Endodermal cell (in vitro differentiated cells): ENCODE measurements around the gene GNB1L. TPM values are rescaled to one million over a fixed set of nuclear protein-coding genes. Genes with fewer than 3 reads are reported as not detected.
A peak's percentile ranks its signal among the peaks of the same experiment; 100 is the strongest.
"Not testable (repeated sequence)": the region's sequence is repeated elsewhere in the genome, so short reads cannot be mapped to it uniquely, and the experiment has no call there.

Source experiments
- DNase-seq: peaks from one replicate; pipeline ENCODE4 v3.0.0-alpha.2; 2017
- H3K27ac ChIP-seq: 2 replicates; pipeline ENCODE4 v1.5.1; 2013; ENCODE audit warnings: mild to moderate bottlenecking, low read depth, low read length, moderate library complexity
- H3K27me3 ChIP-seq: 2 replicates; pipeline ENCODE4 v1.6.1; 2013; ENCODE audit warnings: mild to moderate bottlenecking, low read length, moderate library complexity; ENCODE audit not compliant: insufficient read depth, control insufficient read depth, poor library complexity, severe bottlenecking
- H3K36me3 ChIP-seq: 2 replicates; pipeline ENCODE4 v1.7.0; 2013; ENCODE audit warnings: mild to moderate bottlenecking, low read length, moderate library complexity; ENCODE audit not compliant: control insufficient read depth, insufficient read depth
- H3K4me1 ChIP-seq: one replicate; pipeline ENCODE4 v1.7.0; 2013; ENCODE audit warnings: low read length; ENCODE audit not compliant: control insufficient read depth, insufficient read depth
- H3K4me3 ChIP-seq: 2 replicates; pipeline ENCODE4 v1.5.1; 2013; ENCODE audit warnings: mild to moderate bottlenecking, low read length, moderate library complexity
- H3K9ac ChIP-seq: 2 replicates; pipeline ENCODE4 v1.6.1; 2013; ENCODE audit warnings: mild to moderate bottlenecking, low read length, moderate library complexity; ENCODE audit not compliant: poor library complexity, severe bottlenecking; ENCODE audit errors: extremely low read depth
- H3K9me3 ChIP-seq: 2 replicates; pipeline ENCODE4 v1.6.1; 2013; ENCODE audit warnings: mild to moderate bottlenecking, low read length, moderate library complexity; ENCODE audit not compliant: control insufficient read depth
- H3K27ac Mint-ChIP-seq: 2 replicates; pipeline ENCODE4 v1.8.0; 2020; ENCODE audit warnings: mixed read lengths
- H3K27me3 Mint-ChIP-seq: 2 replicates; pipeline ENCODE4 v1.8.0; 2021; ENCODE audit warnings: mild to moderate bottlenecking, mixed read lengths; ENCODE audit not compliant: insufficient read depth
- H3K36me3 Mint-ChIP-seq: 2 replicates; pipeline ENCODE4 v1.8.0; 2020; ENCODE audit warnings: low read depth, mixed read lengths
- H3K4me1 Mint-ChIP-seq: 2 replicates; pipeline ENCODE4 v1.8.0; 2020; ENCODE audit warnings: mixed read lengths
- H3K4me3 Mint-ChIP-seq: 2 replicates; pipeline ENCODE4 v1.8.0; 2020; ENCODE audit warnings: mild to moderate bottlenecking, moderate library complexity, mixed read lengths
- H3K9me3 Mint-ChIP-seq: 2 replicates; pipeline ENCODE4 v1.8.0; 2020; ENCODE audit warnings: mild to moderate bottlenecking, mixed read lengths
- WGBS, 2 experiments: methylation state at CpG; one replicate each; pipeline versions ENCODE4 v1.1.5 to v1.1.7; 2013; ENCODE audit warnings: missing lambda C conversion rate in 2 of 2, mixed read lengths in 1 of 2; ENCODE audit not compliant: insufficient coverage in 1 of 2, insufficient read length in 1 of 2; 5-methylcytosine and 5-hydroxymethylcytosine counted together
- total RNA-seq, 2 donors: library from RNA; stranded (reverse); fragmentation: NEBNext Ultra II Directional in 1 of 2; extraction: Animal tissue kit (Norgen Biotek cat#: 25700) in 1 of 2; gene quantifications; 2 replicates in 1 of 2; 3 replicates in 1 of 2; pipeline ENCODE4 v1.2.1, GENCODE V29; 2021
- TF ChIP-seq, protein P1 (sequence below): fragments of 200-600 bp; sonication (generic); conservative IDR thresholded peaks from 2 replicates; pipeline ENCODE4 v1.5.0; 2021; ENCODE audit warnings: antibody characterized with exemption, mild to moderate bottlenecking

The GNB1L gene
- total RNA-seq, 2 donors from 2014 or later: 9.5 to 12.2 TPM

DNA sequence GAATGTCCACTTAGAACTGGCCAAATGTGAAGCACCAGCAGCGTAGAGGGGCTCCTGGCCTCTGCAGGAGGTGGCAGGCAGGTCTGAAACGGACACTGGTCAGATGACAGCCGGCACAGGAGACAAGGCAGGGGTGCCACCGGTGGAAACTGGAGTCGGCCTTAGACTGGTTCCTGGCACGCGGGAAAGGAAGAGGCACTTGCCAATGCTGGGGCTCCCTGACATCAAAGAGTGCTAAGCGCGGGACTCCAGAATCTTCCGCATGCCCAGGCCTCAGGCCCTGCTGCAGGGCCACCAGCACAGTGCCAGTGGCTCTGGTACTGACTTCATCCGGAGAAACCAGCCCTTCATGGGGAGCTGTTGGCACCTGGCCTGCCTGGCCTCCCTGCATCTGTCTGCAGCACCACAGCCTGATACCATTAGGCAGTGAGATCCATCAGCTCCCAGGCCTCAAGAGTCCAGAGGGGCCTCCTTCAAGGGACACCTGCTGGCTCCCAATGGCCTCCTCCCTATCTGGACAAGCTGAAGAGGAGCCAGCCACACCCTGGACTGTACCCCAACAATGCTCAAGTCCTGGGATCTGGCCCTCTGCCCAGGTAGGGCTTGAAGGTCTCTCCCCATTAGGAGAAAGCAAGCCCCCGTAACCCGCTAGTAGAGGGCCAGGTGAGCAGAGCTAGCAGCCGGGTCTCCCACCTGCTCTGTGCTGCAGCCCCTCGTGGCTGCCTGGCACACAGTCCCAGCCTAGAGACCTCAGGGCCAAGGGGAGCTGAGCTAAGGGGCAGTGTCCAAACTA lies 29.7 kb upstream of the GNB1L start:
- 93 to 96% methylated on average over 13 to 15 of the region's 15 CpGs for WGBS, 2 experiments
- Histone ChIP-seq H3K27me3 (no peaks in the 10 kb centered on the region), H3K27ac (no peak overlapping the region), H3K4me1 (peaks cover 10% of the 10 kb centered on the region), H3K4me3 (no peak overlapping the region), H3K9me3 (no peaks in the 10 kb centered on the region), H3K36me3 (no peaks in the 10 kb centered on the region), H3K9ac (no peak overlapping the region)
- Mint-ChIP-seq H3K27me3 (peaks cover 10% of the 10 kb centered on the region), H3K9me3 (no peaks in the 10 kb centered on the region), H3K36me3 (no peaks in the 10 kb centered on the region), H3K4me3 (no peak overlapping the region), H3K27ac (no peak overlapping the region), H3K4me1 (peaks cover 21% of the 10 kb centered on the region)
- TF ChIP-seq, protein P1, sequence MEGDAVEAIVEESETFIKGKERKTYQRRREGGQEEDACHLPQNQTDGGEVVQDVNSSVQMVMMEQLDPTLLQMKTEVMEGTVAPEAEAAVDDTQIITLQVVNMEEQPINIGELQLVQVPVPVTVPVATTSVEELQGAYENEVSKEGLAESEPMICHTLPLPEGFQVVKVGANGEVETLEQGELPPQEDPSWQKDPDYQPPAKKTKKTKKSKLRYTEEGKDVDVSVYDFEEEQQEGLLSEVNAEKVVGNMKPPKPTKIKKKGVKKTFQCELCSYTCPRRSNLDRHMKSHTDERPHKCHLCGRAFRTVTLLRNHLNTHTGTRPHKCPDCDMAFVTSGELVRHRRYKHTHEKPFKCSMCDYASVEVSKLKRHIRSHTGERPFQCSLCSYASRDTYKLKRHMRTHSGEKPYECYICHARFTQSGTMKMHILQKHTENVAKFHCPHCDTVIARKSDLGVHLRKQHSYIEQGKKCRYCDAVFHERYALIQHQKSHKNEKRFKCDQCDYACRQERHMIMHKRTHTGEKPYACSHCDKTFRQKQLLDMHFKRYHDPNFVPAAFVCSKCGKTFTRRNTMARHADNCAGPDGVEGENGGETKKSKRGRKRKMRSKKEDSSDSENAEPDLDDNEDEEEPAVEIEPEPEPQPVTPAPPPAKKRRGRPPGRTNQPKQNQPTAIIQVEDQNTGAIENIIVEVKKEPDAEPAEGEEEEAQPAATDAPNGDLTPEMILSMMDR: no peak
- DNase-seq: no peak

DNA sequence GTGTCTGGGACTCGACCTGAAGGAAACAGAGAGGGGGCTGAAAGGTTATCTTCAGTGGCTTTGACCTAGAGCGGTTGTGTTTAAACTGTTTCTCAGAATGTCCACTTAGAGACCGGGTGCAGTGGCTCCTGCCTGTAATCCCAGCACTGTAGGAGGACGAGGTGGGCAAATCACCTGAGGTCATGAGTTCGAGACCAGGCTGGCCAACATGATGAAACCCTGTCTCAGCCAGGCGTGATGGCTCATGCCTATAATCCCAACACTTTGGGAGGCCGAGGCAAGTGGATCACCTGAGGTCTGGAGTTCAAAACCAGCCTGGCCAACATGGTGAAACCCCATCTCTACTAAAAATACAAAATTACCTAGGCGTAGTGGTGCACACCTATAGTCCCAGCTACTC lies 28.8 kb upstream of the GNB1L start:
- H3K27ac ChIP-seq, H3K27me3 ChIP-seq, H3K27ac Mint-ChIP-seq, H3K9me3 ChIP-seq, DNase-seq, H3K36me3 Mint-ChIP-seq, H3K4me3 Mint-ChIP-seq, H3K27me3 Mint-ChIP-seq, H3K36me3 ChIP-seq, H3K9me3 Mint-ChIP-seq, H3K4me3 ChIP-seq, H3K9ac ChIP-seq: not testable (repeated sequence)
- peaks cover 10% of the 10 kb centered on the region for H3K4me1 ChIP-seq
- 92 to 93% methylated on average over 7 to 8 of the region's 8 CpGs for WGBS, 2 experiments
- peaks cover 21% of the 10 kb centered on the region for H3K4me1 Mint-ChIP-seq

DNA sequence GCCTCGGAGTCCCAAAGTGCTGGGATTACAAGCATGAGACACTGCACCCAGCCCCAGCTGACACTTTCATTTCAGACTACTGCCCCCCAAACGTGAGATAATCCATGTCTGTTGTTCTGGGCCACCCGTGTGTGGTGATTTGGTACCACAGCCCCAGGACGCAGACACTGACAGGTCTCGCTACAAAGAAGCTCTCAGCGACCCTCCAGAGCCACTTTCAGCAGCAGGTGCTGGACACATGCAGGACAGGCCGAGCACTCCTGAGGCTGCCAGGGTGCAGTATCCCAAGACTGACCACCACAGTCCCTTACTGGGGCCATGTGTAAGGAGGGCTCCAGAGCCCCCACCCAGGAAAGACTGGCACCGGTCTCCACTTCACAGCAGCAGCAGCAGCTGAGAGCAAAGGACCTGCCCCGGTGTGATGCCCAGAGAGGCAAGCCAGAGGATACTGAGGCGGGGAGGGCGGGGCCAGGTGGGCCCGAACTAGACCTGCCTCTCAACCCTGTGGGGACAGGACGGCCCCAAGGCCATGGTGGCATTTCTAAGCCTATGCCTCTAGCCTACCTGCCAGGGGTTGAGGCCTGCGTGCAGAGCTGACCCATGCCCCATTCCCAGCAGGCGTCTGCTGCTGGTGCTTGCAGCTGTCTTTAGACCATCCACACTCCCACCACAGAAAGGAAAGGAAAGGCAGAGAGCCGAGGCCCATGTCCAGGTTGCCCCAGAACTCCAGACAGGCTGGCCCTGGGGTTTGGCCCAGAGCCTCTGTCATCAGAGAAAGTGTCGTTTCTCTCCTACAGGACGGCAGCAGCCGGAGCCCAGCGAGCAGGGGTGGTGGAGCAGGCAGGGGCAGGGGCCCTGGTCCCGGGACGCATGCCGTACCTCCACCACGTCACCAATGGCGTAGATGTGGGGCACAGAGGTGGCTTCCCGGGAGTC lies 28.0 kb upstream of the GNB1L start:
- WGBS, 2 experiments: 78 to 91% methylated on average over 13 to 26 of the region's 26 CpGs
- no peak overlapping the region for H3K4me3 ChIP-seq
- TF ChIP-seq, protein P1: no peak
- no peak overlapping the region for H3K4me3 Mint-ChIP-seq
- H3K4me1 Mint-ChIP-seq: peaks cover 21% of the 10 kb centered on the region
- H3K27me3 Mint-ChIP-seq: peaks cover 9% of the 10 kb centered on the region
- no peaks in the 10 kb centered on the region for H3K9me3 ChIP-seq
- no peaks in the 10 kb centered on the region for H3K9me3 Mint-ChIP-seq
- no peaks in the 10 kb centered on the region for H3K36me3 ChIP-seq
- H3K4me1 ChIP-seq: peaks cover 10% of the 10 kb centered on the region
- peak; percentile 45 for DNase-seq
- H3K36me3 Mint-ChIP-seq: no peaks in the 10 kb centered on the region
- H3K9ac ChIP-seq: no peak overlapping the region
- H3K27ac ChIP-seq: no peak overlapping the region
- no peaks in the 10 kb centered on the region for H3K27me3 ChIP-seq
- peak overlapping the region; percentile 90 for H3K27ac Mint-ChIP-seq
